H9 (cell line): ENCODE measurements around the gene ANAPC15. TPM values are rescaled to one million over a fixed set of nuclear protein-coding genes. Genes with fewer than 3 reads are reported as not detected.
"Not testable (repeated sequence)": the region's sequence is repeated elsewhere in the genome, so short reads cannot be mapped to it uniquely, and the experiment has no call there.

Source experiments
- DNase-seq: peaks from one replicate; pipeline ENCODE4 v3.0.0-alpha.2; 2017
- H2AFZ ChIP-seq: one replicate; pipeline ENCODE4 v1.6.1; 2013; ENCODE audit warnings: mild to moderate bottlenecking, low read length, control low read depth, moderate library complexity
- H2AK5ac ChIP-seq: 2 replicates; pipeline ENCODE4 v1.6.1; 2013; ENCODE audit warnings: low read length, control low read depth, mixed read lengths; ENCODE audit not compliant: insufficient read length
- H2BK120ac ChIP-seq: one replicate; pipeline ENCODE4 v1.6.1; 2013; ENCODE audit warnings: low read depth, mild to moderate bottlenecking, low read length, control low read depth, inconsistent platforms; ENCODE audit not compliant: poor library complexity, severe bottlenecking
- H2BK12ac ChIP-seq: 2 replicates; pipeline ENCODE4 v1.6.1; 2013; ENCODE audit warnings: low read length, control low read depth, mixed read lengths, low read depth; ENCODE audit not compliant: insufficient read length
- H2BK15ac ChIP-seq: 2 replicates; pipeline ENCODE4 v1.6.1; 2013; ENCODE audit warnings: low read depth, low read length, control low read depth
- H2BK20ac ChIP-seq: one replicate; pipeline ENCODE4 v1.6.1; 2013; ENCODE audit warnings: low read depth, mild to moderate bottlenecking, low read length, control low read depth, inconsistent platforms; ENCODE audit not compliant: poor library complexity, severe bottlenecking
- H2BK5ac ChIP-seq: 2 replicates; pipeline ENCODE4 v1.6.1; 2013; ENCODE audit warnings: low read length, control low read depth, mixed read lengths; ENCODE audit not compliant: insufficient read length
- H3K14ac ChIP-seq: 2 replicates; pipeline ENCODE4 v1.6.1; 2013; ENCODE audit warnings: low read length, control low read depth; ENCODE audit not compliant: insufficient read depth
- H3K18ac ChIP-seq: 2 replicates; pipeline ENCODE4 v1.6.1; 2013; ENCODE audit warnings: low read depth, mild to moderate bottlenecking, mixed read lengths, low read length, control low read depth; ENCODE audit not compliant: insufficient read length
- H3K23ac ChIP-seq: 2 replicates; pipeline ENCODE4 v1.6.1; 2013; ENCODE audit warnings: low read length, control low read depth, mixed read lengths, low read depth; ENCODE audit not compliant: insufficient read length
- H3K23me2 ChIP-seq: 2 replicates; pipeline ENCODE4 v1.6.1; 2013; ENCODE audit warnings: low read depth, mild to moderate bottlenecking, mixed read lengths, low read length, control low read depth; ENCODE audit not compliant: insufficient read length, poor library complexity, severe bottlenecking
- H3K27ac ChIP-seq: 2 replicates; pipeline ENCODE4 v1.5.1; 2013; ENCODE audit warnings: low read length, control low read depth, mixed read lengths, low read depth; ENCODE audit not compliant: insufficient read length
- H3K27me3 ChIP-seq: 2 replicates; pipeline ENCODE4 v1.6.1; 2013; ENCODE audit warnings: low read length, control low read depth, inconsistent platforms; ENCODE audit not compliant: insufficient read depth
- H3K4ac ChIP-seq: 2 replicates; pipeline ENCODE4 v1.6.1; 2013; ENCODE audit warnings: low read depth, mild to moderate bottlenecking, control low read depth, inconsistent platforms, low read length, moderate library complexity
- H3K4me1 ChIP-seq: 2 replicates; pipeline ENCODE4 v1.6.1; 2013; ENCODE audit warnings: low read length, control low read depth, inconsistent platforms; ENCODE audit not compliant: insufficient read depth
- H3K4me2 ChIP-seq: 2 replicates; pipeline ENCODE4 v1.6.1; 2013; ENCODE audit warnings: low read length, control low read depth, mixed read lengths; ENCODE audit not compliant: insufficient read length, insufficient read depth
- H3K56ac ChIP-seq: 2 replicates; pipeline ENCODE4 v1.6.1; 2013; ENCODE audit warnings: low read depth, mild to moderate bottlenecking, mixed read lengths, low read length, control low read depth; ENCODE audit not compliant: insufficient read length
- H3K79me1 ChIP-seq: 2 replicates; pipeline ENCODE4 v1.6.1; 2013; ENCODE audit warnings: low read depth, mild to moderate bottlenecking, moderate library complexity, low read length, control low read depth, inconsistent platforms; ENCODE audit not compliant: insufficient read depth, poor library complexity, severe bottlenecking
- H3K79me2 ChIP-seq: 2 replicates; pipeline ENCODE4 v1.6.1; 2013; ENCODE audit warnings: low read length, control low read depth, inconsistent platforms; ENCODE audit not compliant: insufficient read depth
- H3K9ac ChIP-seq: 2 replicates; pipeline ENCODE4 v1.6.1; 2013; ENCODE audit warnings: low read length, control low read depth, mixed read lengths; ENCODE audit not compliant: insufficient read length; ENCODE audit errors: extremely low read depth
- H3K9me3 ChIP-seq: one replicate; pipeline ENCODE4 v1.6.1; 2013; ENCODE audit warnings: low read depth, low read length, inconsistent platforms; ENCODE audit not compliant: control insufficient read depth
- H3T11ph ChIP-seq: one replicate; pipeline ENCODE4 v1.6.1; 2013; ENCODE audit warnings: mild to moderate bottlenecking, low read length, control low read depth, inconsistent platforms
- H4K20me1 ChIP-seq: one replicate; pipeline ENCODE4 v1.6.1; 2013; ENCODE audit not compliant: control insufficient read depth, insufficient read length, insufficient read depth
- H4K5ac ChIP-seq: 2 replicates; pipeline ENCODE4 v1.6.1; 2013; ENCODE audit warnings: low read depth, mild to moderate bottlenecking, mixed read lengths, low read length, control low read depth; ENCODE audit not compliant: insufficient read length
- H4K8ac ChIP-seq: replicated peaks from 2 replicates; pipeline ENCODE4 v1.6.1; 2013; ENCODE audit warnings: low read length, control low read depth, mixed read lengths, low read depth; ENCODE audit not compliant: insufficient read length
- H4K91ac ChIP-seq: 2 replicates; pipeline ENCODE4 v1.6.1; 2013; ENCODE audit warnings: low read depth, mild to moderate bottlenecking, moderate library complexity, mixed read lengths, low read length, control low read depth; ENCODE audit not compliant: insufficient read length
- H3K27ac Mint-ChIP-seq, 3 experiments: 2 replicates in 2 of 3; 3 replicates in 1 of 3; pipeline ENCODE4 v1.8.0; 2020 to 2021; ENCODE audit warnings: mixed read lengths in 3 of 3, mild to moderate bottlenecking in 1 of 3, moderate library complexity in 1 of 3
- H3K27me3 Mint-ChIP-seq: 2 replicates; pipeline ENCODE4 v1.8.0; 2021; ENCODE audit warnings: low read depth, mild to moderate bottlenecking, moderate library complexity, mixed read lengths
- H3K36me3 Mint-ChIP-seq, 3 experiments: 2 replicates in 2 of 3; 3 replicates in 1 of 3; pipeline ENCODE4 v1.8.0; 2020 to 2021; ENCODE audit warnings: low read depth in 3 of 3, mixed read lengths in 3 of 3; ENCODE audit not compliant: insufficient read depth in 1 of 3
- H3K4me1 Mint-ChIP-seq, 2 experiments: 2 replicates each; pipeline ENCODE4 v1.8.0; 2020; ENCODE audit warnings: mixed read lengths in 2 of 2
- H3K4me3 Mint-ChIP-seq, 2 experiments: 2 replicates in 1 of 2; 3 replicates in 1 of 2; pipeline ENCODE4 v1.8.0; 2020 to 2021; ENCODE audit warnings: mild to moderate bottlenecking in 2 of 2, mixed read lengths in 2 of 2, moderate library complexity in 1 of 2
- H3K9me3 Mint-ChIP-seq, 2 experiments: 2 replicates in 1 of 2; 3 replicates in 1 of 2; pipeline ENCODE4 v1.8.0; 2020; ENCODE audit warnings: mild to moderate bottlenecking in 2 of 2, mixed read lengths in 2 of 2, moderate library complexity in 1 of 2
- WGBS: extraction: QIAGEN DNeasy Blood & Tissue Kit; methylation state at CpG from one replicate; pipeline ENCODE4 v1.1.7; 2013; ENCODE audit warnings: missing lambda C conversion rate, low lambda C conversion rate, mixed read lengths; ENCODE audit not compliant: insufficient read length; ENCODE audit errors: extremely low coverage; 5-methylcytosine and 5-hydroxymethylcytosine counted together
- total RNA-seq: library from RNA; stranded (reverse); gene quantifications from 2 replicates; pipeline ENCODE4 v1.2.1, GENCODE V29; 2021
- TF ChIP-seq, protein P1 (sequence below): fragments of 200-600 bp; sonication (generic); conservative IDR thresholded peaks from 3 replicates; pipeline ENCODE4 v1.8.0; 2021; ENCODE audit warnings: antibody characterized with exemption, mild to moderate bottlenecking

ANAPC15 gene
- total RNA-seq, 1 experiment from 2014 or later = 72.6 TPM

- no peak overlapping the region for H3K56ac ChIP-seq
- no peaks in the 10 kb centered on the region for H3K9me3 ChIP-seq
- TF ChIP-seq, protein P1, sequence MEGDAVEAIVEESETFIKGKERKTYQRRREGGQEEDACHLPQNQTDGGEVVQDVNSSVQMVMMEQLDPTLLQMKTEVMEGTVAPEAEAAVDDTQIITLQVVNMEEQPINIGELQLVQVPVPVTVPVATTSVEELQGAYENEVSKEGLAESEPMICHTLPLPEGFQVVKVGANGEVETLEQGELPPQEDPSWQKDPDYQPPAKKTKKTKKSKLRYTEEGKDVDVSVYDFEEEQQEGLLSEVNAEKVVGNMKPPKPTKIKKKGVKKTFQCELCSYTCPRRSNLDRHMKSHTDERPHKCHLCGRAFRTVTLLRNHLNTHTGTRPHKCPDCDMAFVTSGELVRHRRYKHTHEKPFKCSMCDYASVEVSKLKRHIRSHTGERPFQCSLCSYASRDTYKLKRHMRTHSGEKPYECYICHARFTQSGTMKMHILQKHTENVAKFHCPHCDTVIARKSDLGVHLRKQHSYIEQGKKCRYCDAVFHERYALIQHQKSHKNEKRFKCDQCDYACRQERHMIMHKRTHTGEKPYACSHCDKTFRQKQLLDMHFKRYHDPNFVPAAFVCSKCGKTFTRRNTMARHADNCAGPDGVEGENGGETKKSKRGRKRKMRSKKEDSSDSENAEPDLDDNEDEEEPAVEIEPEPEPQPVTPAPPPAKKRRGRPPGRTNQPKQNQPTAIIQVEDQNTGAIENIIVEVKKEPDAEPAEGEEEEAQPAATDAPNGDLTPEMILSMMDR = no peak
- no peaks in the 10 kb centered on the region; a peak in 2 of 7 replicates for H3K36me3 Mint-ChIP-seq
- no peaks in the 10 kb centered on the region for H3K4me1 ChIP-seq
- H2BK120ac ChIP-seq = no peak overlapping the region
- no peak overlapping the region for H2BK5ac ChIP-seq
- no peak overlapping the region for H3K9ac ChIP-seq
- H3K23ac ChIP-seq = no peak overlapping the region
- H4K8ac ChIP-seq = no peak overlapping the region
- H2AFZ ChIP-seq = no peak overlapping the region
- H3K4me3 Mint-ChIP-seq = no peak overlapping the region
- H3K27ac ChIP-seq = no peak overlapping the region
- no peak overlapping the region for H2BK20ac ChIP-seq
- H2BK15ac ChIP-seq = no peak overlapping the region
- no peak overlapping the region for H2AK5ac ChIP-seq
- no peak overlapping the region for H2BK12ac ChIP-seq
- no peak overlapping the region for H3K4ac ChIP-seq
- no peak overlapping the region for H3K27ac Mint-ChIP-seq
- no CpG with 5 or more reads among the region's 3 CpGs for whole genome bisulfite sequencing
- peaks cover 13% of the 10 kb centered on the region for H3K27me3 Mint-ChIP-seq
- no peak overlapping the region for H3K14ac ChIP-seq
- DNase-seq = no peak
- H4K20me1 ChIP-seq = no peaks in the 10 kb centered on the region
- no peaks in the 10 kb centered on the region for H3K4me1 Mint-ChIP-seq
- H3K23me2 ChIP-seq = no peaks in the 10 kb centered on the region
- no peak overlapping the region for H3K4me2 ChIP-seq
- no peak overlapping the region for H3K18ac ChIP-seq
- no peaks in the 10 kb centered on the region for H3K27me3 ChIP-seq
- no peaks in the 10 kb centered on the region for H3K79me2 ChIP-seq
- H3K9me3 Mint-ChIP-seq = peaks cover 0 to 5% of the 10 kb centered on the region in 2 experiments; a peak in 4 of 5 replicates
- H3T11ph ChIP-seq = no peak overlapping the region
- no peak overlapping the region for H4K91ac ChIP-seq
- H4K5ac ChIP-seq = no peak overlapping the region
- no peaks in the 10 kb centered on the region for H3K79me1 ChIP-seq
Observed at GRCh38 chr11:72154816-72155215, 42.3 kb upstream of the ANAPC15 start.

DNA sequence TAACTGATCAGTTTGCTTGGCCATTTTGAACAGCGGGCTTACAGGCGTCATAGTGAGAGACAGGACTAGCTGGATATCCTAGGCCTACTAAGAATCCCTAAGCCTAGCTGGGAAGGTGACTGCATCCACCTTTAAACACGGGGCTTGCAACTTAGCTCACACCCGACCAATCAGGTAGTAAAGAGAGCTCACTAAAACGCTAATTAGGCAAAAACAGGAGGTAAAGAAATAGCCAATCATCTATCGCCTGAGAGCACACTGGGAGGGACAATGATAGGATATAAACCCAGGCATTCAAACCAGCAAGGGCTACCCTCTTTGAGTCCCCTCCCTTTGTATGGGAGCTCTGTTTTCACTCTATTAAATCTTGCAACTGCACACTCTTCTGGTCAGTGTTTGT lies 41.4 kb upstream of the ANAPC15 start:
- H2BK20ac ChIP-seq, H2AFZ ChIP-seq, H3K27ac Mint-ChIP-seq, H3K23ac ChIP-seq, H3K79me1 ChIP-seq, H2AK5ac ChIP-seq, H3T11ph ChIP-seq, H3K27me3 ChIP-seq, H4K5ac ChIP-seq, H4K20me1 ChIP-seq, H4K91ac ChIP-seq, H3K23me2 ChIP-seq, H2BK12ac ChIP-seq, H2BK120ac ChIP-seq, H3K27ac ChIP-seq, H3K36me3 Mint-ChIP-seq, H2BK15ac ChIP-seq, H3K9ac ChIP-seq, H3K4me1 Mint-ChIP-seq, H3K27me3 Mint-ChIP-seq, H3K4me3 Mint-ChIP-seq, H2BK5ac ChIP-seq, H3K79me2 ChIP-seq, DNase-seq, H3K9me3 Mint-ChIP-seq, H3K18ac ChIP-seq, H3K4me2 ChIP-seq, H3K56ac ChIP-seq, H3K4me1 ChIP-seq, H3K4ac ChIP-seq, H4K8ac ChIP-seq, H3K9me3 ChIP-seq, H3K14ac ChIP-seq: not testable (repeated sequence)
- no CpG with 5 or more reads among the region's 6 CpGs for WGBS
